Measurements from ENCODE around the gene MUC3A. TPM values are rescaled to one million over a fixed set of nuclear protein-coding genes. Genes with fewer than 3 reads are reported as not detected.
"Not testable (repeated sequence)": the region's sequence is repeated elsewhere in the genome, so short reads cannot be mapped to it uniquely, and the experiment has no call there.

The MUC3A gene
- total RNA-seq, 2 donors from 2014 or later = 0.31 TPM; not detected in 1

DNA sequence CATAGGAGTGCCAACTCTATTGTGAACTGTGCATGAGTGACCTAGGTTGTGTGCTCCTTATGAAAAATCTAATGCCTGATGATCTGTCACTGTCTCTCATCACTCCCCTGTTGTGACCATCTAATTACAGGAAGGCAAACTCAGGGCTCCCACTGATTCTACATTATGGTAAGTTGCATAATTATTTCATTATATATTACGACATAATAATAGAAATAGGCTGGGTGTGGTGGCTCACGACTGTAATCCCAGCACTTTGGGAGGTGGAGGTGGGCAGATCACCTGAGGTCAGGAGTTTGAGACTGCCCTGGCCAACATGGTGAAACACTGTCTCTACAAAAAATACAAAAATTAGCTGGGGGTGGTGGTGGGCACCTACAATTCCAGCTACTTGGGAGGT, 14.0 kb upstream of the MUC3A start:
- not testable (repeated sequence) for H3K9me3 Mint-ChIP-seq; ATAC-seq; H3K36me3 Mint-ChIP-seq; H3K27ac Mint-ChIP-seq; DNase-seq (ENCODE audit: low spot score in 2 of 2)

GRCh38 chr7:100936167-100936566, 13.2 kb upstream of the MUC3A start:
- not testable (repeated sequence) for H3K27ac Mint-ChIP-seq, ATAC-seq, H3K36me3 Mint-ChIP-seq

DNA sequence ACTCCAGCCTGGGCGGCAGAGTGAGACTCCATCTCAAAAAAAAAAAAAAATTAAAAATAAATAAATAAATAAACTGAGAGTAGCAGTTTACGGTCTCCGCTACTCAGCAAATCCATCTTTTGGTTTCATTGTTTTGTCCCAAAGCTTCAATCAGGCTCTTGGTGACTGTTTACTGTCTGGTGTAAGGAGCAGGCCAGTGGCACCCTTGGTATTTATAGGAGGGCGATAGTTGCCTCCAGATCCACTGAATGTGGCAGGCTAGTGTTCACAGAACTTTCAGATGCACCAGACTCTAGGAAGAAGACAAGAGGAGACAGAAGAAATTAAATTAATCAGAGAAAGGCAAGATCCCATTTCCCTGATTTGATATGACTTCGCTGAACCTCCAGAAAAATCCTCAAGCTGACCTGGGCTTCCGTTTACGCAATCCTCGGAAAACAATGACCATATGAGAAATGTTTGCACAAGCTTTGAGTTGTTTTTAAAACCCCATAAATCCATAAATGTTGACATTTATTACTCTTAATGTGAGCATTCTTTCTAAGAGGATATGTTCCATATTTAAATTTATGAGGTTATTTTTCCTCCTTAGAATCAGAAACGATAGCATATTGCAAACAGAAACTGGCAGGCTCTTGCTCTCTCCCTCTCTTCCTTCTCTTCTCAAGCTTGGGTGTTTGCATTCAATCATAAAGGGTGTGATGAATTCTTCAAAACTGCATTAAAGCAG, 7.1 kb upstream of the MUC3A start:
- Mint-ChIP-seq H3K36me3 (no peaks in the 10 kb centered on the region), H3K9me3 (no peaks in the 10 kb centered on the region), H3K27ac (no peak overlapping the region)
- ATAC-seq (no peak), DNase-seq (ENCODE audit: low spot score in 2 of 2) (no peak)

More at GRCh38 chr7:100936167-100936566, 13.2 kb upstream of the MUC3A start:
- H3K9me3 Mint-ChIP-seq; DNase-seq (ENCODE audit: low spot score in 2 of 2): not testable (repeated sequence)

- no peak for DNase-seq (ENCODE audit: low spot score in 2 of 2)
- Mint-ChIP-seq H3K36me3 (no peaks in the 10 kb centered on the region), H3K27ac (no peak overlapping the region), H3K9me3 (no peaks in the 10 kb centered on the region)
- ATAC-seq = no peak
Observed at GRCh38 chr7:100943693-100944092, 5.6 kb upstream of the MUC3A start.

DNA sequence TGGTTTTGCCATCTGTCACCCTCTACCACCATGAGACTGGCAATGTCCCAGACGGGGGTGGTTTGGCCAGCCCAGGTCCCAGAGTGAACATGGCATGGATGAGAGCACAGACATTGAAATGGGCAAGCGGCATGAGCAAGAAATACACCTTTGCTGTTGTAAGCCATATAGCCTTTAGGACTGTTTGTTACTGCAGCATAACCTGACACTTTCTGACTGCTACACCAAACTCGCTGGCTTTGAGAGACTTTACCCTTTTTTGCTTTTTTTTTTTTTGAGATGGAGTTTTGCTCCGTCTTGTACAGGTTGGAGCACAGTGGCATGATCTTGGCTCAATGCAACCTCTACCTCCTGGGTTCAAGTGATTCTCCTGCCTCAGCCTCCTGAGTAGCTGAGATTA, 5.2 kb upstream of the MUC3A start:
- Mint-ChIP-seq H3K36me3 (no peaks in the 10 kb centered on the region), H3K27ac (no peak overlapping the region), H3K9me3 (no peaks in the 10 kb centered on the region)
- DNase-seq (ENCODE audit: low spot score in 2 of 2) (no peak), ATAC-seq (no peak)

DNA sequence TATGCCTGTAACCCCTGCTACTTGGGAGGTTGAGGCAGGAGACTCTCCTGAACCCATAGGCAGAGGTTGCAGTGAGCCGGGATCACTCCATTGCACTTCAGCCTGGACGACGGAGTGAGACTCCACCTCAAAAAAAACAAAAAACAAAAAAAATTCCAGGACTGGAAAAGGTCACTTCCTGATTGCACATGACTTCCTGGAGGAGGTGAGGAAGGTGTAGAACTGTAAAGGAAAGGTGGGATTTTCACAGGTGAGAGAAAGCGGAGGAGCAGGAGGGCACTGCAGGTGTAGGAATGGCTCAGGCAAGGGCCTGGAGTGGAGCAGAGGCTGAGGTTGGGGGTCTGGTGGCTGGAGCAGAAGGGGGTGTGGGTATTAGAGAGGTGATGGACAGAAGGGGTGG, 3.2 kb upstream of the MUC3A start:
- Mint-ChIP-seq H3K27ac (no peak overlapping the region), H3K9me3 (no peaks in the 10 kb centered on the region), H3K36me3 (no peaks in the 10 kb centered on the region)
- DNase-seq (ENCODE audit: low spot score in 2 of 2) (no peak), ATAC-seq (no peak)

- H3K36me3 Mint-ChIP-seq = no peaks in the 10 kb centered on the region
- H3K9me3 Mint-ChIP-seq = no peaks in the 10 kb centered on the region
- no peak for DNase-seq (ENCODE audit: low spot score in 2 of 2)
- H3K27ac Mint-ChIP-seq = no peak overlapping the region
- no peak for ATAC-seq
Observed at GRCh38 chr7:100946766-100947365, 2.5 kb upstream of the MUC3A start.

DNA sequence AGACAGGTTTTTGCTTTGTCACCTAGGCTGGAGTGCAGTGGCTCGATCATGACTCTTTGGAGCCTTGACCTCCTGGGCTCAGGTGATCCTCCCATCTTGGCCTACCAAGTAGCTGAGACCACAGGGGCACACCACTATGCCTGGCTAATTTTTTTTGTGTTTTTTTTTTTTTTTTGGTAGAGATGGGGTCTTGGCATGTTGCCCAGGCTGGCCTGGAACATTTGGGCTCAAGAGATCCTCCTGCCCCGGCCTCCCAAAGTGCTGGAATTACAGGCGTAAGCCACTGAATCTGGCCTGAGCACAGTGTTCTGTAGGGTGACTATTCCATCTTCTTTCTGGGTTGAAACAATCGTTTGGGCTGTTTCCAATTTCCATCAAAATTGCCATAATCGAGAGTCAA, 1.5 kb upstream of the MUC3A start:
- Mint-ChIP-seq H3K36me3 (no peaks in the 10 kb centered on the region), H3K9me3 (no peaks in the 10 kb centered on the region), H3K27ac (no peak overlapping the region)
- no peak for ATAC-seq
- no peak for DNase-seq (ENCODE audit: low spot score in 2 of 2)

GRCh38 chr7:100949933-100950443, 654 bp downstream of the MUC3A start:
- Mint-ChIP-seq H3K36me3 (no peaks in the 10 kb centered on the region), H3K9me3 (no peaks in the 10 kb centered on the region), H3K27ac (no peak overlapping the region)
- ATAC-seq = no peak
- DNase-seq (ENCODE audit: low spot score in 2 of 2) = no peak

- DNase-seq (ENCODE audit: low spot score in 2 of 2) (no peak), ATAC-seq (no peak)
- H3K36me3 Mint-ChIP-seq = no peaks in the 10 kb centered on the region
- no peaks in the 10 kb centered on the region for H3K9me3 Mint-ChIP-seq
- no peak overlapping the region for H3K27ac Mint-ChIP-seq
Observed at GRCh38 chr7:100951172-100951571, 1.8 kb downstream of the MUC3A start.

DNA sequence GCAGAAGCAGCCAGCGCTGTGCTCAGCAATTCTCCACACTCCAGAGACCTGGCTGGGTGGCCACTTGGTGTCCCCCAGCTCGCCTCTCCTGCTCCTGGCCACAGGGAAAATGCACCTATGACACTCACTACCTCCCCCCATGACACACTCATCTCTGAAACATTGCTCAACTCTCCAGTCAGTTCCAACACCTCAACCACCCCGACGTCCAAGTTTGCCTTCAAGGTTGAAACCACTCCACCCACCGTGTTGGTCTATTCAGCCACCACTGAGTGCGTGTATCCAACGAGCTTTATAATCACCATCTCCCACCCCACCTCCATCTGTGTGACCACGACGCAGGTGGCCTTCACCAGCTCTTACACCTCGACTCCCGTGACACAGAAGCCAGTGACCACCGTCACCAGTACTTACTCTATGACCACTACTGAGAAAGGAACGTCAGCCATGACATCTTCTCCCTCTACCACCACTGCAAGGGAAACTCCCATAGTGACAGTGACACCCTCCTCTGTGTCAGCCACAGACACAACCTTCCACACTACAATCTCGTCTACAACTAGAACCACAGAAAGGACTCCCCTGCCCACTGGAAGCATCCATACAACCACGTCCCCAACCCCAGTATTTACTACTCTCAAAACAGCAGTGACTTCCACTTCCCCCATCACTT, 2.7 kb downstream of the MUC3A start:
- DNase-seq (ENCODE audit: low spot score in 2 of 2) = no peak
- Mint-ChIP-seq H3K9me3 (no peaks in the 10 kb centered on the region), H3K27ac (no peak overlapping the region), H3K36me3 (no peaks in the 10 kb centered on the region)
- ATAC-seq = peak; percentile 55 to 71

- Mint-ChIP-seq H3K27ac (no peak overlapping the region), H3K9me3 (no peaks in the 10 kb centered on the region), H3K36me3 (no peaks in the 10 kb centered on the region)
- ATAC-seq (peak; percentile 46 to 49), DNase-seq (ENCODE audit: low spot score in 2 of 2) (no peak)
Observed at GRCh38 chr7:100952641-100953040, 3.3 kb downstream of the MUC3A start.

DNA sequence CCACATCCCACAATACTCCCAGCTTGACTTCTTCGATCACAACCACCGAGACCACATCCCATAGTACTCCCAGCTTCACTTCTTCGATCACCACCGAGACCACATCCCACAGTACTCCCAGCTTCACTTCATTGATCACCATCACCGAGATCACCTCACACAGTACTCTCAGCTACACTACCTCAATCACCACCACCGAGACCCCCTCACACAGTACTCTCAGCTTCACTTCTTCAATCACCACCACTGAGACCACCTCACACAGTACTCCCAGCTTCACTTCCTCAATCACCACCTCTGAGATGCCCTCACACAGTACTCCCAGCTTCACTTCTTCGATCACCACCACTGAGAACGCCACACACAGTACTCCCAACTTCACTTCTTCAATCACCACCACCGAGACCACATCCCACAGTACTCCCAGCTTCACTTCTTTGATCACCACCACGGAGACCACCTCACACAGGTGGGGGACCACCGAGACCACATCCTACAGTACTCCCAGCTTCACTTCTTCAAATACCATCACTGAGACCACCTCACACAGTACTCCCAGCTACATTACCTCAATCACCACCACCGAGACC, 8.6 kb downstream of the MUC3A start:
- Mint-ChIP-seq H3K27ac (no peak overlapping the region), H3K36me3 (no peaks in the 10 kb centered on the region), H3K9me3 (no peaks in the 10 kb centered on the region)
- DNase-seq (ENCODE audit: low spot score in 2 of 2) = no peak
- ATAC-seq = peak in 1 of 2 donors; percentile 21

- ATAC-seq (no peak), DNase-seq (ENCODE audit: low spot score in 2 of 2) (no peak)
- no peaks in the 10 kb centered on the region for H3K9me3 Mint-ChIP-seq
- H3K36me3 Mint-ChIP-seq = no peaks in the 10 kb centered on the region
- H3K27ac Mint-ChIP-seq = no peak overlapping the region
Observed at GRCh38 chr7:100959894-100960293, 10.6 kb downstream of the MUC3A start.

GRCh38 chr7:100962537-100962936, 13.2 kb downstream of the MUC3A start:
- no peaks in the 10 kb centered on the region for H3K36me3 Mint-ChIP-seq
- H3K27ac Mint-ChIP-seq = no peak overlapping the region
- no peak for DNase-seq (ENCODE audit: low spot score in 2 of 2)
- no peak for ATAC-seq
- no peaks in the 10 kb centered on the region for H3K9me3 Mint-ChIP-seq

DNA sequence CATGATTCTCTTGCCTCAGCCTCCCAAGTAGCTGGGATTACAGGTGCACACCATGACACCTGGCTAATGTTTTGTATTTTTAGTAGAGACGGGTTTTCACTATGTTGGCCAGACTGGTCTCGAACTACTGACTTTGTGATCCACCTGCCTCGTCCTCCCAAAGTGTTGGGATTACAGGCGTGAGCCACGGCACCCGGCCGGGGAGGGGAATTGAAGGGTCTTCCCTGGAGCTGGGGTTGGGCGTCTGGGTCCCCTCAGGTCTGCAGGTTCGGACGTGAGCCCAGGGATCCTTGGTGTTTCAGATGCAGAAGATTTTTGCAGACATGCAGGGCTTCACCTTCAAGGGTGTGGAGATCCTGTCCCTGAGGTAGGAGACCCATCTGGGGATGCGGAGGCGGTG, 14.1 kb downstream of the MUC3A start:
- Mint-ChIP-seq H3K9me3 (no peaks in the 10 kb centered on the region), H3K27ac (no peak overlapping the region), H3K36me3 (no peaks in the 10 kb centered on the region)
- no peak for ATAC-seq
- no peak for DNase-seq (ENCODE audit: low spot score in 2 of 2)

- Mint-ChIP-seq H3K27ac (no peak overlapping the region), H3K9me3 (no peaks in the 10 kb centered on the region), H3K36me3 (no peaks in the 10 kb centered on the region)
- DNase-seq (ENCODE audit: low spot score in 2 of 2) = no peak
- no peak for ATAC-seq
Observed at GRCh38 chr7:100963874-100964273, 14.5 kb downstream of the MUC3A start.

Measured in activated naive CD4-positive, alpha-beta T cell treated with anti-CD3 and anti-CD28 coated beads, Interleukin-2, amount 50 U/mL, for 72 hours (primary cell).